Ammon's horn (tissue), 1 donor: Measurements from ENCODE around the gene FOXD4L4.
"Not testable (repeated sequence)": the region's sequence is repeated elsewhere in the genome, so short reads cannot be mapped to it uniquely, and the experiment has no call there.

Experiments used
- DNase-seq: peaks from one replicate; pipeline ENCODE4 v3.0.0-alpha.2; 2016; ENCODE audit warnings: low spot score

FOXD4L4 gene

DNA sequence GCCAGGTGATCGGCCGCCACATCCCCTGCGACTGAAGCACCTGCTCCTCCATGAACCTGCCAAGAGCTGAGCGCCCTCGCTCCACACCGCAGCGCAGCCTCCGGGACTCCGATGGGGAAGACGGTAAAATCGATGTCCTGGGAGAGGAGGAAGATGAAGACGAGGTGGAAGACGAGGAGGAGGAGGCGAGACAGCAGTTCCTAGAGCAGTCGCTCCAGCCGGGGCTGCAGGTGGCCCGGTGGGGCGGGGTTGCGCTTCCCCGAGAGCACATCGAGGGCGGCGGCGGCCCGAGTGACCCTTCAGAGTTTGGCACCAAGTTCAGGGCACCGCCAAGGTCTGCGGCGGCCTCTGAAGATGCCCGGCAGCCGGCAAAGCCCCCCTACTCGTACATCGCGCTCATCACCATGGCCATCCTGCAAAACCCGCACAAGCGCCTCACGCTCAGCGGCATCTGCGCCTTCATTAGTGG, at the start of gene FOXD4L4:
Gene FOXD4L4 (plus strand): TSS at position 51 of the 469 bp plus-strand sequence. CDS start 0 bp downstream, at position 51.
- DNase-seq, result not testable (repeated sequence)

DNA sequence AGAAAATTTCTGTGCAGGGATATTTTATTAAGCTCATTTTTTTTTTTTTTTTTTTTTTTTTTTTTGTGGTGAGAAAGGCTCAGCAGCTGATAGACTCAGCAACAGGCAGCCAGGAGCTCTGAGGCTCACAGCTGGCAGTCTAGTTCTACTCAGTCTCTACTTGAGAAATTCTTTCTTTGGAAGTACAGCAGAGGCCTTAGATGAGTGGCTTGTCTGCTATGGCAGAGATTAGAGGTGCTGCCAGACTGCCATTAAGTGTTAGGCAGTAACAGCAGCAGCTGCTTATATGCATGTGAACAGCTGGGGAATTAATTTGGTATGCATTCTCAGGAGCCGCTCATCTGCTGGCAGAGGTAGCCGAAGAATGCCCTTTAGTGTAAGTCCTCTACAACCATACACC, 33.4 kb upstream of the FOXD4L4 start:
- not testable (repeated sequence) for DNase-seq

DNA sequence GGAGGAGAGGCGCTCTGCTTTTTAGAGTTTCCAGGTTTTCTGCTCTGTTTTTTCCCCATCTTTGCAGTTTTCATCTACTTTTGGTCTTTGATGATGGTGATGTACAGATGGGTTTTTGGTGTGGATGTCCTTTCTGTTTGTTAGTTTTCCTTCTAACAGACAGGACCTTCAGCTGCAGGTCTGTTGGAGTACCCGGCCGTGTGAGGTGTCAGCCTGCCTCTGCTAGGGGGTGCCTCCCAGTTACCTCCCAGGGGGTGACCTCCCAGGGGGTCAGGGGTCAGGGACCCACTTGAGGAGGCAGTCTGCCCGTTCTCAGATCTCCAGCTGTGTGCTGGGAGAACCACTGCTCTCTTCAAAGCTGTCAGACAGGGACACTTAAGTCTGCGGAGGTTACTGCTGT, 22.5 kb upstream of the FOXD4L4 start:
- not testable (repeated sequence) for DNase-seq

DNA sequence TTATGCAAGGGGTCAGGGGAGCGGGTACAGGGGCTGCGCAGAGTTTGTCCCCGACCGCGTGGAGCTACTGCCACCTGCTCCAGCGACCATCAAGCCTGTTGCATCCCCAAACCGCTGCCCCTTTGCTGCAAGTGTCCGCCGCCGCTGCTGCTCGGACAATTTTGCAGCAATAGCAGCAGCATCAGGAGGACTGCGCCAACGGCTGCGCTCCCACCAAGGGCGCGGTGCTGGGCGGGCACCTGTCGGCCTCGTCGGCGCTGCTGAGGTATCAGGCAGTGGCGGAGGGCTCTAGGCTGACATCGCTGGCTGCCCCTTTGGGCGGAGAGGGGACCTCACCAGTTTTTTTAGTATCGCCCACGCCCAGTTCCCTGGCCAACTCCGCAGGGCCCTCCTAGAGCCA, 1.2 kb downstream of the FOXD4L4 start:
- DNase-seq, result not testable (repeated sequence)
